K562 (cell line): ENCODE measurements around the gene SH3TC1. TPM values are rescaled to one million over a fixed set of nuclear protein-coding genes. Genes with fewer than 3 reads are reported as not detected.

Source experiments
- ATAC-seq: fragments of 200-7000 bp; cut with Tn5 transposase; 3 replicates; pipeline ENCODE4 v1.9.1; 2020; ENCODE audit warnings: moderate library complexity
- BruUV-seq: library from RNA; stranded (reverse); fragments of 400-500 nt; replicated peaks from 2 replicates; lab custom pipeline; 2021; lab: Mats Ljungman, UMichigan
- CTCF ChIA-PET: fragments of 300-600 bp; formaldehyde crosslinking; extraction: SDS; loops from one replicate; lab custom pipeline; 2021; ENCODE audit warnings: low intra/inter-chr PET ratio; lab: Yijun Ruan, JAX
- POLR2A ChIA-PET: fragments of 300-600, 350-650 bp; sonication (Branson Sonifier 250); formaldehyde crosslinking; extraction: SDS; loops from one replicate; lab custom pipeline; 2021; ENCODE audit warnings: antibody characterized with exemption, inconsistent platforms; lab: Yijun Ruan, JAX
- DNase-seq, 4 experiments: peaks; one replicate each; pipeline versions ENCODE4 v3.0.0 to v3.0.0-alpha.2; 2011 to 2018; ENCODE audit warnings: low spot score in 3 of 4, mixed read lengths in 3 of 4; ENCODE audit errors: extremely low read depth in 1 of 4
- FAIRE-seq: peaks from 2 replicates; lab custom pipeline; 2011; peaks lifted over from hg19 to GRCh38; lab: Jason Lieb, UNC
- H2AFZ ChIP-seq: 2 replicates; pipeline ENCODE4 v1.6.0; 2011; ENCODE audit warnings: low read depth, low read length, control low read depth, inconsistent platforms
- H3K27ac ChIP-seq: fragments of 200-600 bp; 3 replicates; pipeline ENCODE4 v1.8.0; 2011; ENCODE audit warnings: low read depth, mild to moderate bottlenecking, control low read depth, inconsistent platforms, low read length, moderate library complexity, mixed read lengths; ENCODE audit errors: extremely low read depth
- H3K27me3 ChIP-seq, 2 experiments: fragments of 300-600 bp in 1 of 2; 2 replicates in 1 of 2; 3 replicates in 1 of 2; pipeline versions ENCODE4 v1.6.0 to v1.8.0; 2011; ENCODE audit warnings: inconsistent platforms in 2 of 2, low read length in 2 of 2, mild to moderate bottlenecking in 1 of 2, mixed read lengths in 1 of 2, moderate library complexity in 1 of 2; ENCODE audit not compliant: control insufficient read depth in 2 of 2, insufficient read depth in 2 of 2
- H3K36me3 ChIP-seq: fragments of 300-600 bp; 3 replicates; pipeline ENCODE4 v1.8.0; 2011; ENCODE audit warnings: mild to moderate bottlenecking, low read length, inconsistent platforms; ENCODE audit not compliant: control insufficient read depth, insufficient read depth
- H3K4me1 ChIP-seq, 2 experiments: fragments of 200-600 bp in 1 of 2; replicated peaks in 1 of 2; 2 replicates in 1 of 2; 3 replicates in 1 of 2; pipeline versions ENCODE4 v1.5.1 to v1.8.0; 2011; ENCODE audit warnings: inconsistent platforms in 2 of 2, low read length in 2 of 2, mild to moderate bottlenecking in 1 of 2, mixed read lengths in 1 of 2, moderate library complexity in 1 of 2; ENCODE audit not compliant: control insufficient read depth in 2 of 2, insufficient read depth in 2 of 2
- H3K4me2 ChIP-seq: 2 replicates; pipeline ENCODE4 v1.6.1; 2011; ENCODE audit warnings: low read length, control low read depth, inconsistent platforms, mixed read lengths; ENCODE audit not compliant: insufficient read depth
- H3K4me3 ChIP-seq: fragments of 200-600 bp; sonication (generic), shearing (Covaris generic); 2 replicates; pipeline ENCODE4 v1.5.1; 2016; ENCODE audit warnings: control low read depth, inconsistent platforms
- H3K79me2 ChIP-seq: fragments of 200-600 bp; 3 replicates; pipeline ENCODE4 v1.8.0; 2011; ENCODE audit warnings: low read length, inconsistent platforms; ENCODE audit not compliant: control insufficient read depth, insufficient read depth
- H3K9ac ChIP-seq, 2 experiments: 2 replicates each; pipeline versions ENCODE4 v1.6.0 to v1.6.1; 2011; ENCODE audit warnings: low read depth in 2 of 2, low read length in 2 of 2, control low read depth in 1 of 2, inconsistent platforms in 1 of 2, mild to moderate bottlenecking in 1 of 2, mixed read lengths in 1 of 2; ENCODE audit not compliant: insufficient read depth in 1 of 2
- H3K9me1 ChIP-seq: one replicate; pipeline ENCODE4 v1.6.0; 2011; ENCODE audit warnings: inconsistent platforms, mild to moderate bottlenecking, low read length, moderate library complexity; ENCODE audit not compliant: control insufficient read depth, insufficient read depth
- H3K9me3 ChIP-seq: replicated peaks from 2 replicates; pipeline ENCODE4 v1.5.1; 2011; ENCODE audit warnings: low read depth, low read length, inconsistent platforms; ENCODE audit not compliant: control insufficient read depth, insufficient read depth
- H4K20me1 ChIP-seq: replicated peaks from 2 replicates; pipeline ENCODE4 v1.6.1; 2011; ENCODE audit warnings: low read length, inconsistent platforms, mixed read lengths; ENCODE audit not compliant: control insufficient read depth, insufficient read depth
- MITF ChIP-seq: IDR thresholded peaks from 2 replicates; pipeline ENCODE4 v1.6.1; 2014; ENCODE audit warnings: antibody characterized with exemption
- NR2C1 ChIP-seq, 2 experiments: fragments of 450-650 bp; IDR thresholded peaks; 2 replicates each; pipeline ENCODE4 v1.6.1; 2017; ENCODE audit warnings: mild to moderate bottlenecking in 2 of 2, antibody characterized with exemption in 1 of 2, inconsistent platforms in 1 of 2, missing compliant biosample characterization in 1 of 2, missing genetic modification characterization in 1 of 2
- PRMT5 ChIP-seq: sonication (generic); formaldehyde crosslinking; IDR thresholded peaks from 2 replicates; pipeline ENCODE4 v1.5.0; 2020; ENCODE audit warnings: missing genetic modification reagents
- WGBS: fragments of 100-300 bp; shearing (Covaris generic); methylation state at CpG from one replicate; pipeline ENCODE4 v1.1.6; 2016; ENCODE audit warnings: low coverage, mixed read lengths; ENCODE audit not compliant: insufficient coverage; ENCODE audit errors: missing lambda C conversion rate; 5-methylcytosine and 5-hydroxymethylcytosine counted together
- in situ Hi-C: fragments of 300-500 bp; cut with MboI; formaldehyde crosslinking; loops from 4 replicates; pipeline ENCODE4 v1.15.0; 2018; ENCODE audit warnings: inconsistent platforms, mixed read lengths
- intact Hi-C: fragments of 100-400 bp; cut with micrococcal nuclease; formaldehyde crosslinking; loops from 2 replicates; pipeline ENCODE4 v1.14.2; 2022
- polyA plus RNA-seq, 8 experiments: library from polyadenylated mRNA; depleted of rRNA in 4 of 8; stranded (reverse) in 5 of 8; unstranded in 3 of 8; fragments of >200 nt; fragmentation: Nextera tagmentation in 2 of 8; fragmentation: Illumina TruSeq in 1 of 8; extraction: Ambion mirVana in 2 of 8; extraction: Trizol in 1 of 8; gene quantifications; 2 replicates each; pipeline versions ENCODE4 v1.2.1 to v1.2.3, GENCODE V29; 2011 to 2014; ENCODE audit warnings: inconsistent platforms in 1 of 8, missing spikeins in 1 of 8
- total RNA-seq, 7 experiments: library from RNA; depleted of rRNA in 6 of 7; stranded (reverse); fragments of >200 nt in 6 of 7; fragmentation: Illumina TruSeq in 2 of 7; extraction: Trizol in 2 of 7; gene quantifications; 2 replicates each; pipeline versions ENCODE4 v1.2.1 to v1.2.3, GENCODE V29; 2011 to 2021; ENCODE audit warnings: low replicate concordance in 1 of 7

Gene SH3TC1
- total and polyA plus RNA-seq, 9 of the 15 experiments (the other 6 are each of a cell fraction or from before 2014, with no cell fraction given): 0.04 to 2.1 (median 0.48) TPM; not detected in 1

- no peak for TF ChIP-seq PRMT5 (CRISPR knock-in tag)
- TF ChIP-seq NR2C1 (IDR thresholded peaks at IDR 0.05): no peak
- TF ChIP-seq NR2C1 (tag; IDR thresholded peaks at IDR 0.05): no peak
- no peak for TF ChIP-seq MITF
- Histone ChIP-seq H2AFZ (no peak overlapping the region), H3K27me3 (peaks cover 0 to 55% of the 10 kb centered on the region in 2 experiments), H4K20me1 (no peaks in the 10 kb centered on the region), H3K79me2 (no peaks in the 10 kb centered on the region), H3K9ac (no peak overlapping the region), H3K9me3 (no peaks in the 10 kb centered on the region), H3K4me2 (no peak overlapping the region), H3K4me3 (no peak overlapping the region), H3K36me3 (no peaks in the 10 kb centered on the region), H3K9me1 (peaks cover 4% of the 10 kb centered on the region), H3K27ac (no peak overlapping the region), H3K4me1 (peaks cover 0 to 26% of the 10 kb centered on the region in 2 experiments; a peak in 4 of 5 replicates)
- POLR2A ChIA-PET: interaction anchor here (0.6 to 1.7 kb wide), 3 partner anchors 15 to 35 kb away, joined by 3 to 5 read pairs (median 5); no protein-coding TSS in a partner anchor
- FAIRE-seq (no peak), ATAC-seq (no peak), DNase-seq (no peak)
- CTCF ChIA-PET: no interaction called here
- 8% methylated on average over 10 of the region's 10 CpGs for WGBS
- in situ Hi-C loops: no loop called here
- intact Hi-C loops: no loop called here
- BruUV-seq: no TSS peak
Measured at GRCh38 chr4:8271821-8272220, 72.7 kb downstream of the SH3TC1 start.
